OCI-LY7 (cell line): Measurements from ENCODE around the gene CPOX. TPM values are rescaled to one million over a fixed set of nuclear protein-coding genes. Genes with fewer than 3 reads are reported as not detected.

Source experiments
- BruUV-seq: library from RNA; stranded (reverse); fragments of 400-500 nt; replicated peaks from 2 replicates; lab custom pipeline; 2021; lab: Mats Ljungman, UMichigan
- CTCF ChIA-PET: fragments of 300-600 bp; sonication (Branson Sonifier 250); formaldehyde crosslinking; loops from one replicate; lab custom pipeline; 2022; ENCODE audit warnings: antibody characterized with exemption; ENCODE audit not compliant: unreplicated experiment; lab: Charles Lee
- POLR2A ChIA-PET: fragments of 300-600 bp; sonication (Branson Sonifier 250); formaldehyde crosslinking; loops from one replicate; lab custom pipeline; 2022; ENCODE audit warnings: antibody characterized with exemption; lab: Charles Lee
- DNase-seq: peaks from one replicate; pipeline ENCODE4 v3.0.0-alpha.2; 2015; ENCODE audit warnings: low spot score
- H2AFZ ChIP-seq: fragments of 200-600 bp; sonication (generic), shearing (Covaris generic); 2 replicates; pipeline ENCODE4 v1.6.1; 2014; ENCODE audit warnings: mild to moderate bottlenecking, antibody characterized with exemption, low read length, moderate library complexity
- H3K27ac ChIP-seq: fragments of 200-600 bp; sonication (generic); 2 replicates; pipeline ENCODE4 v1.5.1; 2014; ENCODE audit warnings: mixed run types, low read depth, mild to moderate bottlenecking, moderate library complexity, low read length, inconsistent platforms; ENCODE audit not compliant: poor library complexity, severe bottlenecking
- H3K36me3 ChIP-seq: fragments of 200-600 bp; sonication (generic); 2 replicates; pipeline ENCODE4 v1.6.1; 2014; ENCODE audit warnings: mild to moderate bottlenecking, antibody characterized with exemption, low read length, moderate library complexity, mixed read lengths; ENCODE audit not compliant: insufficient read depth
- H3K4me1 ChIP-seq: fragments of 200-600 bp; sonication (generic); 2 replicates; pipeline ENCODE4 v1.5.1; 2014; ENCODE audit warnings: mild to moderate bottlenecking, low read length; ENCODE audit not compliant: insufficient read depth, poor library complexity, severe bottlenecking
- H3K4me2 ChIP-seq: fragments of 200-600 bp; sonication (generic); 2 replicates; pipeline ENCODE4 v1.6.1; 2014; ENCODE audit warnings: mild to moderate bottlenecking, low read length
- H3K4me3 ChIP-seq: fragments of 200-600 bp; sonication (generic); 2 replicates; pipeline ENCODE4 v1.5.1; 2014; ENCODE audit warnings: mild to moderate bottlenecking, low read depth, low read length; ENCODE audit not compliant: poor library complexity, severe bottlenecking
- H3K79me2 ChIP-seq: fragments of 200-600 bp; sonication (generic); 2 replicates; pipeline ENCODE4 v1.6.1; 2016; ENCODE audit warnings: low read depth, mild to moderate bottlenecking, low read length, moderate library complexity, mixed read lengths; ENCODE audit not compliant: insufficient read depth
- H3K9me2 ChIP-seq: fragments of 200-600 bp; sonication (generic); 2 replicates; pipeline ENCODE4 v1.6.1; 2016; ENCODE audit warnings: mild to moderate bottlenecking, low read length, mixed read lengths; ENCODE audit not compliant: insufficient read depth
- H3K9me3 ChIP-seq: fragments of 200-600 bp; sonication (generic); 2 replicates; pipeline ENCODE4 v1.6.1; 2014; ENCODE audit warnings: mild to moderate bottlenecking, mixed run types, low read length, mixed read lengths
- H4K20me1 ChIP-seq: fragments of 200-600 bp; sonication (generic); 2 replicates; pipeline ENCODE4 v1.6.1; 2014; ENCODE audit warnings: mild to moderate bottlenecking, antibody characterized with exemption, low read length, moderate library complexity, mixed read lengths; ENCODE audit not compliant: insufficient read depth
- EZH2phosphoT487 ChIP-seq: fragments of 200-600 bp; sonication (generic); IDR thresholded peaks from 2 replicates; pipeline ENCODE4 v1.6.1; 2018; ENCODE audit warnings: low read depth, borderline replicate concordance, mild to moderate bottlenecking, mixed run types, antibody characterized with exemption, low read length, moderate library complexity, mixed read lengths
- intact Hi-C: fragments of 100-400 bp; cut with micrococcal nuclease; formaldehyde crosslinking; loops from one replicate; pipeline ENCODE4 v1.10.0; 2022; ENCODE audit not compliant: unreplicated experiment
- total RNA-seq, 2 experiments: library from RNA; depleted of rRNA in 1 of 2; stranded (reverse); fragments of >200 nt in 1 of 2; shearing (Covaris generic) in 1 of 2; gene quantifications; 2 replicates each; pipeline ENCODE4 v1.2.3, GENCODE V29; 2014 to 2022
- TF ChIP-seq, protein P1 (sequence below): fragments of 200-600 bp; sonication (generic); conservative IDR thresholded peaks from 2 replicates; pipeline ENCODE4 v1.5.1; 2014; ENCODE audit warnings: mild to moderate bottlenecking, antibody characterized with exemption, low read length, moderate library complexity, mixed read lengths

The CPOX gene
- total RNA-seq, 2 experiments from 2014 or later: 10.1 to 14.7 TPM

DNA sequence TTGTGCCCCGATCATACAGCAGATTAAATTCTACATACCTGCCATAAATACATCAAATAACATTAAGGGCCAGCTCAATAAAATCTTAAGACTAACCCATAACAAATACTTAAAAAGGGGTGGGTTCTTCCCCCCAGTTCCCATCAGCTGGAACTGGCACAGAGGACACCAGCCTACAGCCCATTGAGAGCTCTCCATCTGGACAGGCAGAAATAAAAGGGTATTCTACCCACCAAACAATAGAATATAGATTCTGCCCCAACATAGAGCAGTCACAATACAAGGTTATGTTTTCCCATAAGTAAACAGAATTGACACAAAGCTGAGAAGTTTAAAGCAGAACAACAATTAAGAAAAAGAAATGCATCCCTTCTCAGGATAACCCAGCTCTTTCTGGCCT, 11.9 kb downstream of the CPOX start:
- Histone ChIP-seq H3K9me3 (no peaks in the 10 kb centered on the region), H3K4me2 (no peak overlapping the region), H4K20me1 (no peaks in the 10 kb centered on the region), H3K79me2 (no peaks in the 10 kb centered on the region), H3K27ac (no peak overlapping the region), H2AFZ (no peak overlapping the region), H3K36me3 (peaks cover 6% of the 10 kb centered on the region; the same call in 1 of the 2 replicates), H3K9me2 (no peaks in the 10 kb centered on the region), H3K4me1 (no peaks in the 10 kb centered on the region), H3K4me3 (no peak overlapping the region)
- TF ChIP-seq, protein P1, sequence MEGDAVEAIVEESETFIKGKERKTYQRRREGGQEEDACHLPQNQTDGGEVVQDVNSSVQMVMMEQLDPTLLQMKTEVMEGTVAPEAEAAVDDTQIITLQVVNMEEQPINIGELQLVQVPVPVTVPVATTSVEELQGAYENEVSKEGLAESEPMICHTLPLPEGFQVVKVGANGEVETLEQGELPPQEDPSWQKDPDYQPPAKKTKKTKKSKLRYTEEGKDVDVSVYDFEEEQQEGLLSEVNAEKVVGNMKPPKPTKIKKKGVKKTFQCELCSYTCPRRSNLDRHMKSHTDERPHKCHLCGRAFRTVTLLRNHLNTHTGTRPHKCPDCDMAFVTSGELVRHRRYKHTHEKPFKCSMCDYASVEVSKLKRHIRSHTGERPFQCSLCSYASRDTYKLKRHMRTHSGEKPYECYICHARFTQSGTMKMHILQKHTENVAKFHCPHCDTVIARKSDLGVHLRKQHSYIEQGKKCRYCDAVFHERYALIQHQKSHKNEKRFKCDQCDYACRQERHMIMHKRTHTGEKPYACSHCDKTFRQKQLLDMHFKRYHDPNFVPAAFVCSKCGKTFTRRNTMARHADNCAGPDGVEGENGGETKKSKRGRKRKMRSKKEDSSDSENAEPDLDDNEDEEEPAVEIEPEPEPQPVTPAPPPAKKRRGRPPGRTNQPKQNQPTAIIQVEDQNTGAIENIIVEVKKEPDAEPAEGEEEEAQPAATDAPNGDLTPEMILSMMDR: no peak
- no peak for TF ChIP-seq EZH2phosphoT487
- ChIA-PET POLR2A (interaction anchor here (0.6 to 1.0 kb wide), 2 partner anchors 11 to 177 kb away, joined by 3 to 4 read pairs; no protein-coding TSS in a partner anchor), CTCF (interaction anchor here (0.5 kb wide), 1 partner anchor 544 kb away, joined by 3 read pairs; no protein-coding TSS in a partner anchor)
- BruUV-seq: no TSS peak
- intact Hi-C loops: loop anchor here (5.0 kb wide), 1 partner anchor 549 kb away; no protein-coding TSS in a partner anchor
- DNase-seq: no peak

DNA sequence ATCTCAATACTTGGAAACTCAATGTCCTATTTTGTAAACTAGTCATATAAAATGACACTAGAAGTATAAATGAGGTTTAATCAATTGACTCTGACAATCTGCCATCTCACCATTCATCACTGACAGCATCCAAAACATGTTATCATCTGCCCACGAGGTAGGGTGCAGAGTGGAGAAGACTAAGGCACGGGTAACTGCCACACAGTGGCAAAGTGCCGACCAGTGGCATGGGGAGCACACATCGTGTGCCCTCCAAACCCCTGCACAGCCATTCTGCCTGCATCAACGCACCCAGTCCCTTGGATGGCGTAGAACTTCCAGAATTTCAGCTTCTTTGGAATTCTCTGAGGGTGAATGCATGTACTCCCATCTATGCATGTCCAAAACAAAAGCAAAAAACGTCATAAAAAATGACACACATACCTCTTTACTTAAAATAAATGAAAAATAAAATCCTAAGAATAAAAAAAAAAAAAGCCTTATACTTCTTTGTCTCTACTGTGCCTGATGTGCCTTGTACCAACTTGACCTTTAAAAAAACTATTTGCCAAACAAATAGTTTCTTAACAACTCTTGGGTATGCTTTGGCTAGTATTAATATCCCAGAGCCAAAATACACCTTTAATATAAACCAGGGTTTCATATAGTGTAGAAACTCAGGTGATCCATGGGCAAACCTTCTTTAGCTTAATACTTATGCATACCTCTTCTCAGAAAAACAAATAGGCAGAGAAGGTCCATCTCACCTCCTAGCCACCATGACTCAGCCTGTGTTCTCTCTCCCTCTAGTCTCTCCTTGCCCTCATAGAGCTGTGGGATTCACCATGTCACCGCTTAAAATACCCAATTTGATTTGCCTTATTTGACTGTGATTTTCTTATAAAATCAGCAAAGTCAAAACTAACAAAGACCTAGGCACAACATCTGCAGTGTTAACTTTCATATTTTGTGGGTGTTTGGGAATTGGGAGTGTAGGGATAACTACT, 12.7 kb downstream of the CPOX start:
- intact Hi-C loops: loop anchor here (5.0 kb wide), 1 partner anchor 548 kb away; no protein-coding TSS in a partner anchor
- H3K36me3 ChIP-seq: peaks cover 6% of the 10 kb centered on the region; the same call in 1 of the 2 replicates
- H4K20me1 ChIP-seq: no peaks in the 10 kb centered on the region
- BruUV-seq: no TSS peak
- no peaks in the 10 kb centered on the region for H3K9me3 ChIP-seq
- no peak for TF ChIP-seq EZH2phosphoT487
- TF ChIP-seq, protein P1: no peak
- DNase-seq: no peak
- no peaks in the 10 kb centered on the region for H3K79me2 ChIP-seq
- no peaks in the 10 kb centered on the region for H3K4me1 ChIP-seq
- H3K4me3 ChIP-seq: no peak overlapping the region
- H3K4me2 ChIP-seq: no peak overlapping the region
- no peak overlapping the region for H2AFZ ChIP-seq
- H3K27ac ChIP-seq: no peak overlapping the region
- ChIA-PET CTCF (no interaction called here), POLR2A (interaction anchor here (1.0 kb wide), 1 partner anchor 12 kb away, joined by 4 read pairs; no protein-coding TSS in a partner anchor)
- H3K9me2 ChIP-seq: no peaks in the 10 kb centered on the region
